Measurements from ENCODE around the gene AOX1.
"Not testable (repeated sequence)": the region's sequence is repeated elsewhere in the genome, so short reads cannot be mapped to it uniquely, and the experiment has no call there.

Gene AOX1

GRCh38 chr2:200670313-200670712 lies 84.5 kb downstream of the AOX1 start:
- no peak for DNase-seq

GRCh38 chr2:200670751-200671150 lies 84.9 kb downstream of the AOX1 start:
- DNase-seq, result no peak

- DNase-seq, result no peak
Measured at GRCh38 chr2:200673191-200673590, 87.4 kb downstream of the AOX1 start.

DNA sequence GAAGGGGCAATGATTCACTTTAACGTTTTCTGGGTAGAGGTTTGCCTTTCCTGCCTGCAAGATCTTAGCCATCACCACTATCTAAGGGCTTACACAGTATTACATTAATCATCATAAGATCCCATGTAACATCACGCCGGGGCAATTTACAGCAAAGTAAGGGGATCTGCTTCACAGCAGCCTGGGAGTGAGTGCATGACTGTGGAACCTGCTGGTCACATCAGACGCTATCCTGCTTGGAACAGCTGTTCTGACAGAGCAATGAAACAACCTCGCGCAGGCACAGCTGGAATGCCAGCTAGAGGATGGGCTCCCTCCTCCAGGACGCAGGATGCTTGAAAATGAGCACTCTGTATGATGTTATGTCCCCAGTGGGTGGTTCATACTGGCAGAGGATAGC lies 89.0 kb downstream of the AOX1 start:
- DNase-seq, result no peak

GRCh38 chr2:200677171-200677570 lies 91.4 kb downstream of the AOX1 start:
- DNase-seq, result no peak

- DNase-seq, result no peak
Measured at GRCh38 chr2:200677721-200678532, 92.1 kb downstream of the AOX1 start.

GRCh38 chr2:200679127-200679526 lies 93.3 kb downstream of the AOX1 start:
- no peak for DNase-seq

- DNase-seq, result no peak
Measured at GRCh38 chr2:200679535-200679934, 93.7 kb downstream of the AOX1 start.

- no peak for DNase-seq
Measured at GRCh38 chr2:200681697-200682096, 95.9 kb downstream of the AOX1 start.

GRCh38 chr2:200682407-200682806 lies 96.6 kb downstream of the AOX1 start:
- not testable (repeated sequence) for DNase-seq

- no peak for DNase-seq
Measured at GRCh38 chr2:200687922-200688920, 102.4 kb downstream of the AOX1 start.

DNA sequence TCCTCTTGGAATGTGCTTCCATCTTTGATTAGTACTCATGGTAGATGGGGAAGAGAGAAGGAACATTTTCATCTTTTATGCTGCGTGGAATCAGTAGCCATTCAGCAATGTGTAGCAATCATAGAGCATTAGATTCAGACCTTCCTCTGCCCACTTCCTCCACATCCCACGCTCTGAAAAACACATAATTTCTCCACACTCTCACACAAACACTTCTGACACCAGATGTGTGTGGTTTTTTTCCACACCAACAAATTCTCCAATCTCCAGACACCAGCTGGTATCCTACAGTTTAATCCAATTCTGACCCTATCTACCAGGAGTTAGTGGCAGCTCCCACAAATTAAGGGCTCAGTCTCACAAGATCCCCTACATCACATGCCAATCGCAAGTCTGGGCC lies 103.3 kb downstream of the AOX1 start:
- DNase-seq, result no peak

- DNase-seq, result no peak
Measured at GRCh38 chr2:200693836-200694470, 108.1 kb downstream of the AOX1 start.

- DNase-seq, result no peak
Measured at GRCh38 chr2:200695191-200695590, 109.4 kb downstream of the AOX1 start.

DNA sequence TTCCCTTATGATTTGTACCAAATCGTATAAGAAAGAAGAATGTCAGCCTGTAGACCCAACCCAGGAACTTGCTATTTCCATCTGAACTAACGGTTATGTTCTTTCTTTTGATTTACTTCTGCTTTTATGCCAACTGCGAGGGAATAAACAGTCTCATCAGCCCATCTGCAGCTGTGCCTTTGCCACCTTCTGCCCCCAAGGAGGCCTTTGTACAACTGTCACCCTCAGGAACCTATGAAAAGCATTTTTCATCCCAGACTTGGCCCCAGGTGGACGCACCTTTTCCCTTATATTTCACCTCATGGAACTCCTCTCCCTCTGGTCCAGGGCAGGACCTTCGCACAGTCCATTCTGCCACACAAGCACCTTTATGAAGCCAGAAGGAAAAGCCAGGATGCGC lies 109.8 kb downstream of the AOX1 start:
- no peak for DNase-seq

DNA sequence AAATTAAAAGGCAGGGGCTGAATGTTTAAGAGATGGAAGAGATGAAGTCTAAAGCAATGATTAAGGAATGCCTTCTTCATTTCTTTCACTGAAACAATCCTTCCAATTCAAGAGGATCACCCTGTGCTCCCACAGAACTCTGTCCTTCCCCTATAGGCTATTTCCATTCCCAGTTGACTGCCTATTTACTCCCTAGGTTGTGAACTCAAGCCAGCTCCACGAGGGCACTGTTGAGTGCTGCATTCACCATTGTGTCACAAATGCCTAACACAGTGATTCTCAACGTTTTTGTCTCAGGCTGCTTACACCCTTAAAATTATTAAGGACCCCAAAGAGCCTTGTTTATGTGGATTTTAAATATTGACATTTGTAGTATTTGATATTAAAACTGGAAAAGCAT lies 112.4 kb downstream of the AOX1 start:
- DNase-seq, result no peak

DNA sequence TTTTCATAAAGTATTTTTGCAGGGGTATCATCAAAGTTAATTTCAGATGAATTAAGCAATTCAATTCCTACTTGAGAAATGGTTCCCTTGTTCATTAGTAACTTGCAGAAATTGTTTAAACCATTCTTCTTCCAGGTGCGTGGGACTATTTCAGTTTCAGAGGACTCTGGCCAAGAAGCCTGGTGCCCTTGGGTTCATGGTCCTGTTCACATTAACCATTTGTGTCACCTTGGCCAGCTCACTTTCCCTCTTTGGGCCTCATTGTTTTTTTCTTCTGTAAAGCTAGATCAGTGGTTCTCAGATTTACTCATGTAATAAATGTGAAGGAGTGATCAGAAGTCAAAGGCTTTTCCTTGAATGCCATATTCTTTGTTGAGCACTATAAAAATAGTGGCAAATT lies 113.5 kb downstream of the AOX1 start:
- DNase-seq, result no peak

DNA sequence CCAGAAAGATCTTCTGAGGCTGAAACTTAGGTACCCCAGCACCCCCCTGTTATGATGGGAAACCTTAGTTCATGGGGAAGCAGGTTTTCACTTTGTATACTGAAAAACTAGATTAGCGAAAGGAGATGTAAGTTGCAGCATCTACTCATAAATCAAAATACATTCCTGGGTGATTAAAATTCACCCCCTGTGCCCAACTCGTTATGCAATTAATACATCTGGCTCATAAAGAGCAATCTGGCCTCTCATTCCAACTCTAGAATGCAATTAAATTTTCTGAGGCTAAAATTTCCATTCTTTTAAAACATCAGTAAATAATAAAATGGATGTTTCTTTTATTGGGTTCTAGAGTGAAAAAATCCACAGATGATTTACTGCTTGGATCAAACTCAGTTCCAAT lies 115.0 kb downstream of the AOX1 start:
- DNase-seq, result no peak

GRCh38 chr2:200702044-200702443 lies 116.2 kb downstream of the AOX1 start:
- no peak for DNase-seq

DNA sequence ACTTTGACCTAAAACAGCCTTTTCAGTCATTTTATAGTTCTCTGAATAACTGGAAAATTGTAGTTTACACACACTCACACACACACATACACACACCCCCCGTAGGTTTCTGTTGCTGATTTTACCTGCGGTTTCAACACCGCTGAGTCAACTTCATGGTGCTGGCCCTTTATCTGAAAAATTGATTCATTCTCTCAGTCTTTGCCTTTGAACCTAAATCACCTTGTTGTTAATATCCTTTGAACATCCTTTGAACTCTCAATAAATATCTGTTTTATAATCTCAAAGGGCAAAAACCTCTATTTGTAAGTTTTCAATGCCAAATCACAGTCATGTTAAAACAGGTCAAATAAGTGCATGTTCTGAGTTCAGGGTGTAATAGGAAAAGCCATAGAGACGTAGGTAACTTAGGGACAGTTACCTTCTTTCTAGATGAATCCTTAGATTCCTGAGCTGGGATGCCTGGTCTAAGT lies 116.9 kb downstream of the AOX1 start:
- no peak for DNase-seq

- no peak for DNase-seq
Measured at GRCh38 chr2:200703127-200703925, 117.5 kb downstream of the AOX1 start.

- no peak for DNase-seq
Measured at GRCh38 chr2:200703926-200704637, 118.3 kb downstream of the AOX1 start.
